ENCODE results near the gene PTPN11.

The PTPN11 gene

GRCh38 chr12:112488257-112488876 is 69.6 kb downstream of the PTPN11 start:
- H3K4me2 ChIP-seq (ENCODE audit: insufficient read depth, low read length), result no peak overlapping the region
- H4K20me1 ChIP-seq (ENCODE audit: insufficient read depth, low read length), result no peaks in the 10 kb centered on the region
- H3K9ac ChIP-seq (ENCODE audit: low read depth, low read length), result no peak overlapping the region
- no peaks in the 10 kb centered on the region for H3K9me3 ChIP-seq (ENCODE audit: insufficient read depth, low read length, severe bottlenecking)
- H3K79me2 ChIP-seq (ENCODE audit: insufficient read depth, low read length), result no peaks in the 10 kb centered on the region
- DNase-seq (no peak), ATAC-seq (ENCODE audit: insufficient read depth, low read depth) (no peak)
- no peak overlapping the region for H2AFZ ChIP-seq (ENCODE audit: low read depth, low read length)
- no peaks in the 10 kb centered on the region for H3K4me1 ChIP-seq (ENCODE audit: insufficient read depth, low read length)
- no peaks in the 10 kb centered on the region for H3K27me3 ChIP-seq (ENCODE audit: insufficient read depth, low read length, poor library complexity)
- peaks cover 84% of the 10 kb centered on the region for H3K36me3 ChIP-seq (ENCODE audit: insufficient read depth, low read length)
- H3K27ac ChIP-seq (ENCODE audit: low read length), result no peak overlapping the region
- no peak for TF ChIP-seq CTCF (IDR thresholded peaks at IDR 0.05; ENCODE audit: borderline replicate concordance, extremely low read depth, low read length, poor library complexity, severe bottlenecking)
- no peak for TF ChIP-seq EZH2 (IDR thresholded peaks at IDR 0.05; ENCODE audit: borderline replicate concordance, low read depth, low read length, severe bottlenecking)
- H3K4me3 ChIP-seq (ENCODE audit: low read depth in 1 of 2, low read length in 2 of 2), result no peak overlapping the region

GRCh38 chr12:112489456-112489855 is 70.7 kb downstream of the PTPN11 start:
- no peak for DNase-seq
- H3K36me3 ChIP-seq (ENCODE audit: insufficient read depth, low read length), result peaks cover 83% of the 10 kb centered on the region
- ATAC-seq (ENCODE audit: insufficient read depth, low read depth), result no peak

GRCh38 chr12:112496496-112496895 is 77.7 kb downstream of the PTPN11 start:
- Histone ChIP-seq H2AFZ (ENCODE audit: low read depth, low read length) (no peak overlapping the region), H3K4me3 (ENCODE audit: low read depth in 1 of 2, low read length in 2 of 2) (no peak overlapping the region), H3K9me3 (ENCODE audit: insufficient read depth, low read length, severe bottlenecking) (no peaks in the 10 kb centered on the region), H3K4me2 (ENCODE audit: insufficient read depth, low read length) (no peak overlapping the region), H3K4me1 (ENCODE audit: insufficient read depth, low read length) (no peaks in the 10 kb centered on the region), H3K36me3 (ENCODE audit: insufficient read depth, low read length) (peaks cover 67% of the 10 kb centered on the region), H4K20me1 (ENCODE audit: insufficient read depth, low read length) (no peaks in the 10 kb centered on the region), H3K9ac (ENCODE audit: low read depth, low read length) (no peak overlapping the region), H3K79me2 (ENCODE audit: insufficient read depth, low read length) (no peaks in the 10 kb centered on the region), H3K27ac (ENCODE audit: low read length) (no peak overlapping the region), H3K27me3 (ENCODE audit: insufficient read depth, low read length, poor library complexity) (no peaks in the 10 kb centered on the region)
- ATAC-seq (ENCODE audit: insufficient read depth, low read depth) (no peak), DNase-seq (no peak)
- TF ChIP-seq CTCF (IDR thresholded peaks at IDR 0.05; ENCODE audit: borderline replicate concordance, extremely low read depth, low read length, poor library complexity, severe bottlenecking) (no peak), EZH2 (IDR thresholded peaks at IDR 0.05; ENCODE audit: borderline replicate concordance, low read depth, low read length, severe bottlenecking) (no peak)

More at GRCh38 chr12:112489456-112489855, 70.7 kb downstream of the PTPN11 start:
- no peak overlapping the region for H3K27ac ChIP-seq (ENCODE audit: low read length)
- H3K27me3 ChIP-seq (ENCODE audit: insufficient read depth, low read length, poor library complexity), result no peaks in the 10 kb centered on the region
- no peak for TF ChIP-seq CTCF (IDR thresholded peaks at IDR 0.05; ENCODE audit: borderline replicate concordance, extremely low read depth, low read length, poor library complexity, severe bottlenecking)
- no peak for TF ChIP-seq EZH2 (IDR thresholded peaks at IDR 0.05; ENCODE audit: borderline replicate concordance, low read depth, low read length, severe bottlenecking)
- no peaks in the 10 kb centered on the region for H3K9me3 ChIP-seq (ENCODE audit: insufficient read depth, low read length, severe bottlenecking)
- H3K79me2 ChIP-seq (ENCODE audit: insufficient read depth, low read length), result no peaks in the 10 kb centered on the region
- H2AFZ ChIP-seq (ENCODE audit: low read depth, low read length), result no peak overlapping the region
- no peaks in the 10 kb centered on the region for H3K4me1 ChIP-seq (ENCODE audit: insufficient read depth, low read length)
- no peak overlapping the region for H3K4me3 ChIP-seq (ENCODE audit: low read depth in 1 of 2, low read length in 2 of 2)
- no peaks in the 10 kb centered on the region for H4K20me1 ChIP-seq (ENCODE audit: insufficient read depth, low read length)
- no peak overlapping the region for H3K4me2 ChIP-seq (ENCODE audit: insufficient read depth, low read length)
- H3K9ac ChIP-seq (ENCODE audit: low read depth, low read length), result no peak overlapping the region

All from DND-41 (cell line).